ENCODE measurements around the gene RBM43. TPM values are rescaled to one million over a fixed set of nuclear protein-coding genes. Genes with fewer than 3 reads are reported as not detected.

Gene RBM43
- polyA plus RNA-seq, 2 of the 4 experiments (the other 2 are of a cell fraction): 4.8 to 9.3 TPM

GRCh38 chr2:151275291-151275690, 13.6 kb upstream of the RBM43 start:
- H3K9me3 ChIP-seq: no peaks in the 10 kb centered on the region
- no peak for ATAC-seq

DNA sequence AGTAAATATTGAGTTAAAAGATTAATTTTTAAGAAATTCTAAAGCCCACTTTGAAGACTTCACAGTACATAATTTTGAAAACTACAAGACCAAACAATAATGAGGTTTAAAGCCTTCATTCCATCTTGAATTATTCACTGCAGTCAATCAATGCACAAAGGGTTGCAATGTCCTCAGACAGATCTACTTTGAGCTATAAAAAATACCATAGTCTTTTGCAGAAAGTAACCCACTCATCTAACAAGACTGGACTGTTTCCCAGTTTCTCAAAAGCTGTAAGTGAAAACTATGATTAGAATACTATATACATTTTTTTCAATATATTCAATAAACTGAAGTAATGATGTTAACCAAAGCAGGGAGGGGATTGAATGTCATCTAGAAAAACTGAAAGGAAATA, 10.2 kb upstream of the RBM43 start:
- Histone ChIP-seq H3K4me2 (no peak overlapping the region), H3K4me1 (peaks cover 5% of the 10 kb centered on the region; the same call in 2 of the 3 replicates), H3K9me3 (peaks cover 7% of the 10 kb centered on the region; the same call in 1 of the 3 replicates), H3K4me3 (no peak overlapping the region), H3K27ac (no peak overlapping the region)
- TF ChIP-seq NFE2L2 (conservative IDR thresholded peaks at IDR 0.05; ENCODE audit: low read length): no peak
- TF ChIP-seq, protein P1, sequence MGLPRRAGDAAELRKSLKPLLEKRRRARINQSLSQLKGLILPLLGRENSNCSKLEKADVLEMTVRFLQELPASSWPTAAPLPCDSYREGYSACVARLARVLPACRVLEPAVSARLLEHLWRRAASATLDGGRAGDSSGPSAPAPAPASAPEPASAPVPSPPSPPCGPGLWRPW (IDR thresholded peaks at IDR 0.05): no peak
- ATAC-seq: no peak
- POLR2A ChIA-PET: no interaction called here
- DNase-seq (ENCODE audit: low read depth in 1 of 2, low spot score in 1 of 2): no peak
- CTCF ChIA-PET: no interaction called here
- no peak for FAIRE-seq

More at GRCh38 chr2:151275291-151275690, 13.6 kb upstream of the RBM43 start:
- CTCF ChIA-PET: interaction anchor here (1.4 kb wide), 1 partner anchor 36 kb away, joined by 3 read pairs; no protein-coding TSS in a partner anchor
- Histone ChIP-seq H3K4me2 (no peak overlapping the region), H3K4me3 (no peak overlapping the region), H3K27ac (no peak overlapping the region), H3K4me1 (no peaks in the 10 kb centered on the region)
- WGBS (ENCODE audit: missing lambda C conversion rate): 84% methylated on average over 7 of the region's 7 CpGs
- DNase-seq (ENCODE audit: low read depth in 1 of 2, low spot score in 1 of 2): no peak
- POLR2A ChIA-PET: no interaction called here
- no peak for FAIRE-seq
- no peak for TF ChIP-seq CHD4 (IDR thresholded peaks at IDR 0.05; ENCODE audit: borderline replicate concordance)
- no peak for TF ChIP-seq CBX8 (IDR thresholded peaks at IDR 0.05)

DNA sequence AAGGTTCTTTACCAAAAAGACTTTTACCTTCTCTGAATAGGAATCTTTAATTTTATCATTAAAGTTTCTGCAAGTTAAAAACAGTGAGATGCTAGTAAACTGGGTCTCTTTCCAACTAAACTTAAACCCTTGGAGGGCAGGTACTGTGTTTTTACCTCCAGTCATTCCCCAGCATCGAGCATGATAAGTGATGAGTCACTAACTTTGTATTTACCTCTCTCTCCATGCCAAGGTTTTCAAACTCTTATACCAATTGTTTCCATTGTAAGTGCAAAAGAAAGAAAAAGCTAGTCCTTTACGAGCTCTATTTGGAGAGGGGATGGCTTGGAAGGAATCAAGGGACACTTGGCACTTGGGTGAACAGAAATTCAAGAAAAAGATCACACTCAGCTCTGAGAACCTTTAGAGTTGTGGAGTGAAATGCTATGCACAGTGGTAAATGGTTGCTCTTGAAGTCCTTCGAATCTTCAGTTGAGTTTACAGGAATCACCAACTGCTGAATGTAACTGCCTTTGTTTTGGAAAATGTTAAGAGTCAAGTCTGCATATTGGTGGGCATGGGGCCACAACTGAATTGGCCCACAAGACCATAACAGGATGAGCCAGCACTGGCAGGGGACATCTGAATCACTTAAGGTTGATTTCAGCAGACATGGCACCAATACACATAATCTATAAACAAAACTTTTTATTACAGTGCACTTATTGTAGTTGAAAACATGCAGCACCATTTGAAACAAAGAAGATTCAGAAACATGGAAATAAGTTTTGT, 8.3 kb upstream of the RBM43 start:
- H3K27ac ChIP-seq: no peak overlapping the region
- no peak for ATAC-seq
- TF ChIP-seq FOSL2 (IDR thresholded peaks at IDR 0.05) (no peak), FOSL2 (CRISPR knock-in tag; IDR thresholded peaks at IDR 0.05) (peak; percentile 54; the same call in 1 of the 2 replicates), NFE2L2 (conservative IDR thresholded peaks at IDR 0.05; ENCODE audit: low read length) (no peak)
- no peak for DNase-seq (ENCODE audit: low read depth in 1 of 2, low spot score in 1 of 2)
- H3K4me3 ChIP-seq: no peak overlapping the region
- POLR2A ChIA-PET: no interaction called here
- WGBS (ENCODE audit: missing lambda C conversion rate): 37% methylated on average over 3 of the region's 3 CpGs
- CTCF ChIA-PET: interaction anchor here (1.0 to 1.2 kb wide), 3 partner anchors 10 to 121 kb away, joined by 3 read pairs; no protein-coding TSS in a partner anchor
- H3K9me3 ChIP-seq: peaks cover 7% of the 10 kb centered on the region; the same call in 1 of the 3 replicates
- FAIRE-seq: no peak
- no peak overlapping the region for H3K4me2 ChIP-seq
- H3K4me1 ChIP-seq: peaks cover 5% of the 10 kb centered on the region; the same call in 2 of the 3 replicates

GRCh38 chr2:151268085-151268484, 6.4 kb upstream of the RBM43 start:
- H3K9me3 ChIP-seq: peaks cover 7% of the 10 kb centered on the region; the same call in 1 of the 3 replicates
- CTCF ChIA-PET: no interaction called here
- no peak for FAIRE-seq
- ATAC-seq: no peak
- no peak overlapping the region for H3K27ac ChIP-seq
- no peak overlapping the region for H3K4me2 ChIP-seq
- peaks cover 5% of the 10 kb centered on the region; the same call in 2 of the 3 replicates for H3K4me1 ChIP-seq
- DNase-seq (ENCODE audit: low read depth in 1 of 2, low spot score in 1 of 2): no peak
- no peak overlapping the region for H3K4me3 ChIP-seq
- POLR2A ChIA-PET: interaction anchor here (1.1 kb wide), 1 partner anchor 21 kb away, joined by 4 read pairs; the partner anchor contains the start of gene NMI
- TF ChIP-seq HDAC2 (IDR thresholded peaks at IDR 0.05) (no peak), MAZ (IDR thresholded peaks at IDR 0.05; ENCODE audit: borderline replicate concordance, low read depth, low read length) (no peak), HOXB5 (CRISPR knock-in tag; IDR thresholded peaks at IDR 0.05) (no peak), KDM1A (IDR thresholded peaks at IDR 0.05; ENCODE audit: low read depth) (no peak), RARB (CRISPR knock-in tag; IDR thresholded peaks at IDR 0.05) (no peak), CEBPB (IDR thresholded peaks at IDR 0.05) (no peak)
- TF ChIP-seq, protein P2, sequence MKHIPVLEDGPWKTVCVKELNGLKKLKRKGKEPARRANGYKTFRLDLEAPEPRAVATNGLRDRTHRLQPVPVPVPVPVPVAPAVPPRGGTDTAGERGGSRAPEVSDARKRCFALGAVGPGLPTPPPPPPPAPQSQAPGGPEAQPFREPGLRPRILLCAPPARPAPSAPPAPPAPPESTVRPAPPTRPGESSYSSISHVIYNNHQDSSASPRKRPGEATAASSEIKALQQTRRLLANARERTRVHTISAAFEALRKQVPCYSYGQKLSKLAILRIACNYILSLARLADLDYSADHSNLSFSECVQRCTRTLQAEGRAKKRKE (CRISPR knock-in tag; IDR thresholded peaks at IDR 0.05; ENCODE audit: low read depth): no peak

- POLR2A ChIA-PET: no interaction called here
- CTCF ChIA-PET: no interaction called here
- Histone ChIP-seq H3K27ac (no peak overlapping the region), H3K4me1 (peaks cover 7% of the 10 kb centered on the region; the same call in 2 of the 3 replicates), H3K4me3 (no peak overlapping the region), H3K4me2 (no peak overlapping the region), H3K9me3 (peaks cover 7% of the 10 kb centered on the region; the same call in 1 of the 3 replicates)
- 86% methylated on average over 5 of the region's 5 CpGs for WGBS (ENCODE audit: missing lambda C conversion rate)
- DNase-seq (ENCODE audit: low read depth in 1 of 2, low spot score in 1 of 2) (no peak), FAIRE-seq (no peak), ATAC-seq (no peak)
- TF ChIP-seq POLR2A (IDR thresholded peaks at IDR 0.05; ENCODE audit: low read length) (no peak), SMC3 (IDR thresholded peaks at IDR 0.05) (no peak), BHLHE40 (IDR thresholded peaks at IDR 0.05; ENCODE audit: low read depth, low read length) (no peak), HEYL (CRISPR knock-in tag; IDR thresholded peaks at IDR 0.05) (no peak), FOXS1 (CRISPR knock-in tag; IDR thresholded peaks at IDR 0.05) (no peak), CEBPB (IDR thresholded peaks at IDR 0.05) (no peak), KDM5A (IDR thresholded peaks at IDR 0.05) (no peak), ZNF302 (CRISPR knock-in tag; IDR thresholded peaks at IDR 0.05) (no peak), FOSL2 (IDR thresholded peaks at IDR 0.05) (no peak), FOSL2 (CRISPR knock-in tag; IDR thresholded peaks at IDR 0.05) (no peak), HOXB13 (CRISPR knock-in tag; IDR thresholded peaks at IDR 0.05; ENCODE audit: low read depth) (no peak), NFE2L2 (conservative IDR thresholded peaks at IDR 0.05; ENCODE audit: low read length) (no peak)
- TF ChIP-seq, protein P3, sequence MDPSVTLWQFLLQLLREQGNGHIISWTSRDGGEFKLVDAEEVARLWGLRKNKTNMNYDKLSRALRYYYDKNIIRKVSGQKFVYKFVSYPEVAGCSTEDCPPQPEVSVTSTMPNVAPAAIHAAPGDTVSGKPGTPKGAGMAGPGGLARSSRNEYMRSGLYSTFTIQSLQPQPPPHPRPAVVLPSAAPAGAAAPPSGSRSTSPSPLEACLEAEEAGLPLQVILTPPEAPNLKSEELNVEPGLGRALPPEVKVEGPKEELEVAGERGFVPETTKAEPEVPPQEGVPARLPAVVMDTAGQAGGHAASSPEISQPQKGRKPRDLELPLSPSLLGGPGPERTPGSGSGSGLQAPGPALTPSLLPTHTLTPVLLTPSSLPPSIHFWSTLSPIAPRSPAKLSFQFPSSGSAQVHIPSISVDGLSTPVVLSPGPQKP (IDR thresholded peaks at IDR 0.05; ENCODE audit: low read depth, low read length): no peak
Measured at GRCh38 chr2:151267537-151267936, 5.9 kb upstream of the RBM43 start.

Data from A549 (cell line).